HepG2 (cell line): ENCODE results near the gene UBR3. TPM values are rescaled to one million over a fixed set of nuclear protein-coding genes. Genes with fewer than 3 reads are reported as not detected.

ENCODE experiments used
- ATAC-seq: fragments of 200-7000 bp; cut with Tn5 transposase; 3 replicates; pipeline ENCODE4 v1.9.1; 2020; ENCODE audit warnings: mild to moderate bottlenecking, moderate library complexity
- BruUV-seq: library from RNA; stranded (reverse); fragments of 400-500 nt; replicated peaks from 2 replicates; lab custom pipeline; 2021; lab: Mats Ljungman, UMichigan
- CTCF ChIA-PET: fragments of 300-600 bp; formaldehyde crosslinking; extraction: SDS; loops from one replicate; lab custom pipeline; 2021; ENCODE audit warnings: low total read pairs, inconsistent platforms, low intra/inter-chr PET ratio; lab: Yijun Ruan, JAX
- POLR2A ChIA-PET: fragments of 350-600 bp; sonication (Branson Sonifier 250); formaldehyde crosslinking; loops from one replicate; lab custom pipeline; 2020; ENCODE audit warnings: antibody characterized with exemption, inconsistent platforms; lab: Yijun Ruan, JAX
- DNase-seq: peaks from one replicate; pipeline ENCODE4 v3.0.0-alpha.2; 2015; ENCODE audit warnings: low spot score
- FAIRE-seq: peaks from 3 replicates; lab custom pipeline; 2011; peaks lifted over from hg19 to GRCh38; lab: Jason Lieb, UNC
- H2AFZ ChIP-seq: one replicate; pipeline ENCODE4 v1.6.1; 2011; ENCODE audit warnings: low read length, inconsistent platforms
- H3K27ac ChIP-seq: fragments of 300-600 bp; 3 replicates; pipeline ENCODE4 v1.8.0; 2011; ENCODE audit warnings: mixed run types, mild to moderate bottlenecking, mixed read lengths, low read length, inconsistent platforms; ENCODE audit not compliant: insufficient read depth; ENCODE audit errors: extremely low read length
- H3K27me3 ChIP-seq, 2 experiments: fragments of 200-600 bp in 1 of 2; 2 replicates in 1 of 2; 3 replicates in 1 of 2; pipeline versions ENCODE4 v1.6.0 to v1.8.0; 2011; ENCODE audit warnings: low read length in 2 of 2, mild to moderate bottlenecking in 2 of 2, moderate library complexity in 2 of 2, inconsistent platforms in 1 of 2; ENCODE audit not compliant: insufficient read depth in 2 of 2, control insufficient read depth in 1 of 2
- H3K36me3 ChIP-seq, 2 experiments: fragments of 200-600 bp in 1 of 2; replicated peaks in 1 of 2; 2 replicates in 1 of 2; 3 replicates in 1 of 2; pipeline versions ENCODE4 v1.5.1 to v1.8.0; 2011; ENCODE audit warnings: low read length in 2 of 2, inconsistent platforms in 1 of 2; ENCODE audit not compliant: insufficient read depth in 2 of 2, control insufficient read depth in 1 of 2
- H3K4me1 ChIP-seq: 2 replicates; pipeline ENCODE4 v1.5.1; 2012; ENCODE audit warnings: low read length, inconsistent platforms; ENCODE audit not compliant: insufficient read depth
- H3K4me2 ChIP-seq: 2 replicates; pipeline ENCODE4 v1.6.0; 2011; ENCODE audit warnings: low read depth, low read length, inconsistent platforms
- H3K4me3 ChIP-seq, 3 experiments: fragments of 200-600 bp in 1 of 3; sonication (generic), shearing (Covaris generic) in 1 of 3; replicated peaks in 1 of 3; 2 replicates each; pipeline ENCODE4 v1.5.1; 2011 to 2016; ENCODE audit warnings: low read length in 3 of 3, inconsistent platforms in 2 of 3, low read depth in 2 of 3, mild to moderate bottlenecking in 2 of 3, control low read depth in 1 of 3, mixed read lengths in 1 of 3; ENCODE audit not compliant: insufficient read depth in 1 of 3
- H3K79me2 ChIP-seq: one replicate; pipeline ENCODE4 v1.6.1; 2011; ENCODE audit warnings: low read length, inconsistent platforms; ENCODE audit not compliant: insufficient read depth
- H3K9ac ChIP-seq: 2 replicates; pipeline ENCODE4 v1.6.0; 2011; ENCODE audit warnings: mild to moderate bottlenecking, low read depth, low read length, inconsistent platforms; ENCODE audit not compliant: insufficient read depth
- H3K9me3 ChIP-seq: 2 replicates; pipeline ENCODE4 v1.5.1; 2012; ENCODE audit warnings: mild to moderate bottlenecking, low read length
- H4K20me1 ChIP-seq: 2 replicates; pipeline ENCODE4 v1.6.0; 2011; ENCODE audit warnings: inconsistent platforms, mild to moderate bottlenecking, low read length, moderate library complexity; ENCODE audit not compliant: insufficient read depth
- ADNP ChIP-seq: sonication (generic); formaldehyde crosslinking; IDR thresholded peaks from 2 replicates; pipeline ENCODE4 v1.4.0; 2020; ENCODE audit warnings: missing genetic modification reagents
- ELF1 ChIP-seq: sonication (generic); formaldehyde crosslinking; IDR thresholded peaks from 2 replicates; pipeline ENCODE4 v1.4.0; 2020; ENCODE audit warnings: missing genetic modification reagents
- ESRRA ChIP-seq: sonication (generic); formaldehyde crosslinking; IDR thresholded peaks from 2 replicates; pipeline ENCODE4 v1.5.1; 2020; ENCODE audit warnings: mild to moderate bottlenecking, low read depth, missing genetic modification reagents
- GATAD1 ChIP-seq: IDR thresholded peaks from 2 replicates; pipeline ENCODE4 v1.6.1; 2016; ENCODE audit warnings: missing genetic modification reagents, missing compliant biosample characterization
- IKZF4 ChIP-seq: sonication (generic); formaldehyde crosslinking; IDR thresholded peaks from 2 replicates; pipeline ENCODE4 v1.5.1; 2020; ENCODE audit warnings: borderline replicate concordance, mild to moderate bottlenecking, low read depth, missing genetic modification reagents; ENCODE audit errors: not compliant biosample characterization
- KAT8 ChIP-seq: IDR thresholded peaks from 2 replicates; pipeline ENCODE4 v1.6.1; 2016; ENCODE audit warnings: missing genetic modification reagents, missing compliant biosample characterization
- MXI1 ChIP-seq: IDR thresholded peaks from 3 replicates; pipeline ENCODE4 v1.6.1; 2012; ENCODE audit warnings: low read depth, low read length, inconsistent platforms, borderline replicate concordance
- RORA ChIP-seq: sonication (generic); formaldehyde crosslinking; IDR thresholded peaks from 2 replicates; pipeline ENCODE4 v1.5.0; 2020; ENCODE audit warnings: mild to moderate bottlenecking, missing genetic modification reagents, moderate library complexity
- SIX4 ChIP-seq: sonication (generic); formaldehyde crosslinking; IDR thresholded peaks from 2 replicates; pipeline ENCODE4 v1.4.0; 2020; ENCODE audit warnings: missing genetic modification reagents
- SMAD3 ChIP-seq: sonication (generic); formaldehyde crosslinking; IDR thresholded peaks from 2 replicates; pipeline ENCODE4 v1.4.0; 2020; ENCODE audit warnings: missing genetic modification reagents
- ZNF160 ChIP-seq: sonication (generic); formaldehyde crosslinking; IDR thresholded peaks from 2 replicates; pipeline ENCODE4 v1.8.0; 2022; ENCODE audit warnings: mild to moderate bottlenecking, inconsistent platforms, missing genetic modification reagents
- ZNF251 ChIP-seq: sonication (generic); formaldehyde crosslinking; IDR thresholded peaks from 2 replicates; pipeline ENCODE4 v1.9.0; 2021; ENCODE audit warnings: mild to moderate bottlenecking, missing genetic modification reagents
- ZNF256 ChIP-seq: sonication (generic); formaldehyde crosslinking; conservative IDR thresholded peaks from 2 replicates; pipeline ENCODE4 v1.4.0; 2020; ENCODE audit warnings: missing genetic modification reagents
- in situ Hi-C: cut with HindIII; loops from 2 replicates; pipeline ENCODE4 v1.10.0; 2017; ENCODE audit warnings: low pct_unique_long_range_greater_than_20kb; ENCODE audit not compliant: extremely low pct_ligation_motif_present
- intact Hi-C: fragments of 100-400 bp; cut with micrococcal nuclease; formaldehyde crosslinking; loops from one replicate; pipeline ENCODE4 v1.10.0; 2022; ENCODE audit not compliant: unreplicated experiment
- polyA plus RNA-seq, 8 experiments: library from polyadenylated mRNA; depleted of rRNA in 3 of 8; stranded (reverse) in 7 of 8; unstranded in 1 of 8; fragments of >200 nt; fragmentation: Illumina TruSeq in 4 of 8; extraction: Trizol in 4 of 8; gene quantifications; 2 replicates each; pipeline versions ENCODE4 v1.2.1 to v1.2.3, GENCODE V29; 2011 to 2016; ENCODE audit warnings: low read depth in 4 of 8, missing spikeins in 1 of 8, mixed read lengths in 1 of 8; ENCODE audit not compliant: insufficient read depth in 1 of 8
- total RNA-seq, 5 experiments: library from RNA; depleted of rRNA; stranded (reverse); fragments of >200 nt; fragmentation: Illumina TruSeq; extraction: Trizol; gene quantifications; 2 replicates each; pipeline ENCODE4 v1.2.3, GENCODE V29; 2016; ENCODE audit warnings: low read depth in 1 of 5
- TF ChIP-seq, protein P1 (sequence below): sonication (generic); formaldehyde crosslinking; IDR thresholded peaks from 2 replicates; pipeline ENCODE4 v1.4.0; 2020; ENCODE audit warnings: missing genetic modification reagents, borderline replicate concordance
- TF ChIP-seq, protein P2 (sequence below): IDR thresholded peaks from 2 replicates; pipeline ENCODE4 v1.6.1; 2016; ENCODE audit warnings: missing compliant biosample characterization, missing genetic modification reagents, borderline replicate concordance
- TF ChIP-seq, protein P3 (sequence below): sonication (generic); formaldehyde crosslinking; IDR thresholded peaks from 2 replicates; pipeline ENCODE4 v1.8.0; 2022; ENCODE audit warnings: mild to moderate bottlenecking, missing genetic modification reagents, borderline replicate concordance
- TF ChIP-seq, protein P4 (sequence below): sonication (generic); formaldehyde crosslinking; IDR thresholded peaks from 2 replicates; pipeline ENCODE4 v1.4.0; 2020; ENCODE audit warnings: missing genetic modification reagents, borderline replicate concordance

Gene UBR3
- total and polyA plus RNA-seq, 2 of the 13 experiments (the other 11 are each of a cell fraction or from before 2014, with no cell fraction given), result 15.1 to 28.0 TPM

DNA sequence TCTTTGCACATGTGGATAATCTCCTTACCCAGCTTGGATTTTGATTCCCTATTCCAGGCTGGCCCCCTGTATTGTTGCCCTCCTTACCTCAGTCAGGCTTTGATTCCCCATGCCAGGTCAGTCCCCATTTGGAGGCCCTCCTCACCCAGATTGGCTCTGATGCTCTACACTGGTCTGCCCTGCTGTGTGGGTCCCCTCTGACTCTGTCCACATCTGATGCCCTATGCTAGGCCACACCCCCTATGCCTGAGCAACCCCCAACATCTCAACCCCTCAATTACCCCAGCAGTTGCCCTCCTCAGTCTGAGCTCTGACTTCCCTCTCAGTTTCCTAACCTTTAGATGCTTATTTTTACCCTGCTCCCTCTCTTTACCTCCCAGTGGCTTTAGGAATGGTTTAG, 89.4 kb downstream of the UBR3 start (continued):
- TF ChIP-seq, protein P1, sequence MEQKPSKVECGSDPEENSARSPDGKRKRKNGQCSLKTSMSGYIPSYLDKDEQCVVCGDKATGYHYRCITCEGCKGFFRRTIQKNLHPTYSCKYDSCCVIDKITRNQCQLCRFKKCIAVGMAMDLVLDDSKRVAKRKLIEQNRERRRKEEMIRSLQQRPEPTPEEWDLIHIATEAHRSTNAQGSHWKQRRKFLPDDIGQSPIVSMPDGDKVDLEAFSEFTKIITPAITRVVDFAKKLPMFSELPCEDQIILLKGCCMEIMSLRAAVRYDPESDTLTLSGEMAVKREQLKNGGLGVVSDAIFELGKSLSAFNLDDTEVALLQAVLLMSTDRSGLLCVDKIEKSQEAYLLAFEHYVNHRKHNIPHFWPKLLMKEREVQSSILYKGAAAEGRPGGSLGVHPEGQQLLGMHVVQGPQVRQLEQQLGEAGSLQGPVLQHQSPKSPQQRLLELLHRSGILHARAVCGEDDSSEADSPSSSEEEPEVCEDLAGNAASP (CRISPR knock-in tag), result no peak

DNA sequence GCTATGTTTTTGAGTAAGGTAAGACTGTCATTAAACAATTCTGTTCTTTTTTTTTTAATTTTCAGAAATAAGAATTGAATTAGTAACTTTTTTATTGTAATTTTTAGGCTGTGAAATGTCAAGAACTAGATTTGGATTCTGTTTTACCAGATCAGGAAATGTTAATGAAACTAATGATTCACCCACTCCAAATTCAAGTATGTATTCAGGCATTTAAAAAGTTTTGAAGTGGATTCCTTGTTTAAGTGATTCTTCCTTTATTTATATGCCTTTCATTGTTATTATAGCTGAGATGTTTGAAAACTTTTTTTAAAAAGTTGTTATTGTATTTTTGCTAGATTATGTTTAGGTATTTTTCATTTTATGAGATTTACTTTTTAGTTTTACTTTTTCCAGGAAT, 96.7 kb downstream of the UBR3 start:
- in situ Hi-C loops, result no loop called here
- FAIRE-seq, result no peak
- TF ChIP-seq ADNP (CRISPR knock-in tag), result no peak
- TF ChIP-seq RORA, result no peak
- no peak for TF ChIP-seq ZNF160
- TF ChIP-seq, protein P2, sequence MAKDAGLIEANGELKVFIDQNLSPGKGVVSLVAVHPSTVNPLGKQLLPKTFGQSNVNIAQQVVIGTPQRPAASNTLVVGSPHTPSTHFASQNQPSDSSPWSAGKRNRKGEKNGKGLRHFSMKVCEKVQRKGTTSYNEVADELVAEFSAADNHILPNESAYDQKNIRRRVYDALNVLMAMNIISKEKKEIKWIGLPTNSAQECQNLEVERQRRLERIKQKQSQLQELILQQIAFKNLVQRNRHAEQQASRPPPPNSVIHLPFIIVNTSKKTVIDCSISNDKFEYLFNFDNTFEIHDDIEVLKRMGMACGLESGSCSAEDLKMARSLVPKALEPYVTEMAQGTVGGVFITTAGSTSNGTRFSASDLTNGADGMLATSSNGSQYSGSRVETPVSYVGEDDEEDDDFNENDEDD (CRISPR knock-in tag), result no peak
- TF ChIP-seq ESRRA (CRISPR knock-in tag), result no peak
- no peak for TF ChIP-seq SIX4 (CRISPR knock-in tag)
- no peak for TF ChIP-seq ELF1 (CRISPR knock-in tag)
- TF ChIP-seq, protein P3, sequence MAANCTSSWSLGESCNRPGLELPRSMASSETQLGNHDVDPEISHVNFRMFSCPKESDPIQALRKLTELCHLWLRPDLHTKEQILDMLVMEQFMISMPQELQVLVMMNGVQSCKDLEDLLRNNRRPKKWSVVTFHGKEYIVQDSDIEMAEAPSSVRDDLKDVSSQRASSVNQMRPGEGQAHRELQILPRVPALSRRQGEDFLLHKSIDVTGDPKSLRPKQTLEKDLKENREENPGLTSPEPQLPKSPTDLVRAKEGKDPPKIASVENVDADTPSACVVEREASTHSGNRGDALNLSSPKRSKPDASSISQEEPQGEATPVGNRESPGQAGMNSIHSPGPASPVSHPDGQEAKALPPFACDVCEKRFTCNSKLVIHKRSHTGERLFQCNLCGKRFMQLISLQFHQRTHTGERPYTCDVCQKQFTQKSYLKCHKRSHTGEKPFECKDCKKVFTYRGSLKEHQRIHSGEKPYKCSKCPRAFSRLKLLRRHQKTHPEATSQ, result no peak
- no peak for TF ChIP-seq IKZF4 (CRISPR knock-in tag)
- no peak for TF ChIP-seq SMAD3 (CRISPR knock-in tag)
- no peak for TF ChIP-seq GATAD1 (CRISPR knock-in tag)
- no peak for TF ChIP-seq ZNF256 (CRISPR knock-in tag)
- TF ChIP-seq, protein P4, sequence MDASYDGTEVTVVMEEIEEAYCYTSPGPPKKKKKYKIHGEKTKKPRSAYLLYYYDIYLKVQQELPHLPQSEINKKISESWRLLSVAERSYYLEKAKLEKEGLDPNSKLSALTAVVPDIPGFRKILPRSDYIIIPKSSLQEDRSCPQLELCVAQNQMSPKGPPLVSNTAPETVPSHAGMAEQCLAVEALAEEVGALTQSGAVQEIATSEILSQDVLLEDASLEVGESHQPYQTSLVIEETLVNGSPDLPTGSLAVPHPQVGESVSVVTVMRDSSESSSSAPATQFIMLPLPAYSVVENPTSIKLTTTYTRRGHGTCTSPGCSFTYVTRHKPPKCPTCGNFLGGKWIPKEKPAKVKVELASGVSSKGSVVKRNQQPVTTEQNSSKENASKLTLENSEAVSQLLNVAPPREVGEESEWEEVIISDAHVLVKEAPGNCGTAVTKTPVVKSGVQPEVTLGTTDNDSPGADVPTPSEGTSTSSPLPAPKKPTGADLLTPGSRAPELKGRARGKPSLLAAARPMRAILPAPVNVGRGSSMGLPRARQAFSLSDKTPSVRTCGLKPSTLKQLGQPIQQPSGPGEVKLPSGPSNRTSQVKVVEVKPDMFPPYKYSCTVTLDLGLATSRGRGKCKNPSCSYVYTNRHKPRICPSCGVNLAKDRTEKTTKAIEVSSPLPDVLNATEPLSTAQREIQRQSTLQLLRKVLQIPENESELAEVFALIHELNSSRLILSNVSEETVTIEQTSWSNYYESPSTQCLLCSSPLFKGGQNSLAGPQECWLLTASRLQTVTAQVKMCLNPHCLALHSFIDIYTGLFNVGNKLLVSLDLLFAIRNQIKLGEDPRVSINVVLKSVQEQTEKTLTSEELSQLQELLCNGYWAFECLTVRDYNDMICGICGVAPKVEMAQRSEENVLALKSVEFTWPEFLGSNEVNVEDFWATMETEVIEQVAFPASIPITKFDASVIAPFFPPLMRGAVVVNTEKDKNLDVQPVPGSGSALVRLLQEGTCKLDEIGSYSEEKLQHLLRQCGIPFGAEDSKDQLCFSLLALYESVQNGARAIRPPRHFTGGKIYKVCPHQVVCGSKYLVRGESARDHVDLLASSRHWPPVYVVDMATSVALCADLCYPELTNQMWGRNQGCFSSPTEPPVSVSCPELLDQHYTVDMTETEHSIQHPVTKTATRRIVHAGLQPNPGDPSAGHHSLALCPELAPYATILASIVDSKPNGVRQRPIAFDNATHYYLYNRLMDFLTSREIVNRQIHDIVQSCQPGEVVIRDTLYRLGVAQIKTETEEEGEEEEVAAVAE (CRISPR knock-in tag), result no peak
- TF ChIP-seq ZNF251 (CRISPR knock-in tag), result no peak
- no peak for TF ChIP-seq MXI1
- no peak for TF ChIP-seq KAT8 (CRISPR knock-in tag)

More for the DNA sequence above, 96.7 kb downstream of the UBR3 start:
- Histone ChIP-seq H3K4me1 (no peaks in the 10 kb centered on the region), H3K4me2 (no peak overlapping the region), H3K27ac (no peak overlapping the region), H2AFZ (no peak overlapping the region), H3K9ac (no peak overlapping the region), H3K79me2 (no peaks in the 10 kb centered on the region), H3K36me3 (peaks cover 3 to 19% of the 10 kb centered on the region in 2 experiments), H3K9me3 (no peaks in the 10 kb centered on the region), H3K4me3 (no peak overlapping the region), H4K20me1 (no peaks in the 10 kb centered on the region), H3K27me3 (no peaks in the 10 kb centered on the region)
- ChIA-PET POLR2A (no interaction called here), CTCF (no interaction called here)
- intact Hi-C loops, result no loop called here
- BruUV-seq, result no TSS peak
- no peak for DNase-seq
- no peak for ATAC-seq
